Activated CD8-positive, alpha-beta T cell treated with anti-CD3 and anti-CD28 coated beads for 36 hours (primary cell): ENCODE data around the gene SNX18. TPM values are rescaled to one million over a fixed set of nuclear protein-coding genes. Genes with fewer than 3 reads are reported as not detected.

ENCODE experiments used
- ATAC-seq: fragments of 200-7000 bp; cut with Tn5 transposase; one replicate; pipeline ENCODE4 v1.10.0; 2021; ENCODE audit warnings: mild to moderate bottlenecking, moderate library complexity
- CTCF ChIA-PET: fragments of 350-600 bp; sonication (Branson Sonifier 250); formaldehyde crosslinking; loops from one replicate; lab custom pipeline; 2021; ENCODE audit warnings: antibody characterized with exemption; lab: Charles Lee
- POLR2A ChIA-PET: fragments of 350-600 bp; sonication (Branson Sonifier 250); formaldehyde crosslinking; loops from one replicate; lab custom pipeline; 2021; ENCODE audit warnings: antibody characterized with exemption; lab: Charles Lee
- DNase-seq: peaks from one replicate; pipeline ENCODE4 v3.0.0-alpha.2; 2020
- H3K27ac Mint-ChIP-seq: one replicate; pipeline ENCODE4 v1.8.0; 2021; ENCODE audit warnings: mild to moderate bottlenecking, mixed read lengths
- H3K27me3 Mint-ChIP-seq: one replicate; pipeline ENCODE4 v1.8.0; 2021; ENCODE audit warnings: mixed read lengths
- H3K36me3 Mint-ChIP-seq: one replicate; pipeline ENCODE4 v1.8.0; 2021; ENCODE audit warnings: low read depth, mixed read lengths
- H3K4me1 Mint-ChIP-seq: one replicate; pipeline ENCODE4 v1.8.0; 2021; ENCODE audit warnings: low read depth, mixed read lengths
- H3K4me3 Mint-ChIP-seq: one replicate; pipeline ENCODE4 v1.8.0; 2021; ENCODE audit warnings: mild to moderate bottlenecking, moderate library complexity, mixed read lengths
- H3K9me3 Mint-ChIP-seq: one replicate; pipeline ENCODE4 v1.8.0; 2021; ENCODE audit warnings: mixed read lengths
- CTCF ChIP-seq: fragments of 200-600 bp; IDR thresholded peaks from one replicate; pipeline ENCODE4 v1.8.0; 2022; ENCODE audit warnings: antibody characterized with exemption, mild to moderate bottlenecking
- intact Hi-C: fragments of 100-400 bp; cut with micrococcal nuclease; formaldehyde crosslinking; loops from one replicate; pipeline ENCODE4 v1.10.0; 2022
- total RNA-seq, 2 experiments: library from RNA; stranded (reverse); gene quantifications; one replicate each; pipeline ENCODE4 v1.2.3, GENCODE V29; 2021

The SNX18 gene
- total RNA-seq, 2 experiments from 2014 or later = 5.9 to 6.8 TPM

- no peak for TF ChIP-seq CTCF
- H3K4me3 Mint-ChIP-seq = no peak overlapping the region
- ChIA-PET POLR2A (no interaction called here), CTCF (no interaction called here)
- DNase-seq (no peak), ATAC-seq (no peak)
- no peaks in the 10 kb centered on the region for H3K27me3 Mint-ChIP-seq
- H3K4me1 Mint-ChIP-seq = no peaks in the 10 kb centered on the region
- peaks cover 7% of the 10 kb centered on the region for H3K36me3 Mint-ChIP-seq
- intact Hi-C loops = no loop called here
- H3K9me3 Mint-ChIP-seq = no peaks in the 10 kb centered on the region
- no peak overlapping the region for H3K27ac Mint-ChIP-seq
Measured at GRCh38 chr5:54552446-54552845, 34.9 kb downstream of the SNX18 start.

- TF ChIP-seq CTCF = no peak
- ATAC-seq (no peak), DNase-seq (no peak)
- ChIA-PET CTCF (interaction anchor here (1.2 to 1.5 kb wide), 2 partner anchors 10 to 314 kb away, joined by 3 to 4 read pairs; no protein-coding TSS in a partner anchor), POLR2A (no interaction called here)
- H3K27ac Mint-ChIP-seq = no peak overlapping the region
- no peak overlapping the region for H3K4me3 Mint-ChIP-seq
- no peaks in the 10 kb centered on the region for H3K4me1 Mint-ChIP-seq
- peaks cover 4% of the 10 kb centered on the region for H3K36me3 Mint-ChIP-seq
- H3K27me3 Mint-ChIP-seq = no peaks in the 10 kb centered on the region
- intact Hi-C loops = no loop called here
- no peaks in the 10 kb centered on the region for H3K9me3 Mint-ChIP-seq
Measured at GRCh38 chr5:54553659-54554207, 36.2 kb downstream of the SNX18 start.

- Mint-ChIP-seq H3K4me3 (no peak overlapping the region), H3K4me1 (no peaks in the 10 kb centered on the region), H3K27me3 (no peaks in the 10 kb centered on the region), H3K27ac (no peak overlapping the region), H3K36me3 (peaks cover 7% of the 10 kb centered on the region), H3K9me3 (peaks cover 8% of the 10 kb centered on the region)
- CTCF ChIA-PET = interaction anchor here (0.6 kb wide), 1 partner anchor 44 kb away, joined by 3 read pairs; no protein-coding TSS in a partner anchor
- TF ChIP-seq CTCF = no peak
- intact Hi-C loops = no loop called here
- no peak for DNase-seq
- ATAC-seq = no peak
- POLR2A ChIA-PET = no interaction called here
Measured at GRCh38 chr5:54556141-54556540, 38.6 kb downstream of the SNX18 start.

- DNase-seq (no peak), ATAC-seq (no peak)
- H3K27me3 Mint-ChIP-seq = no peaks in the 10 kb centered on the region
- ChIA-PET POLR2A (no interaction called here), CTCF (no interaction called here)
- H3K4me1 Mint-ChIP-seq = no peaks in the 10 kb centered on the region
- no peak overlapping the region for H3K4me3 Mint-ChIP-seq
- H3K27ac Mint-ChIP-seq = no peak overlapping the region
- intact Hi-C loops = no loop called here
- peaks cover 8% of the 10 kb centered on the region for H3K9me3 Mint-ChIP-seq
- peaks cover 3% of the 10 kb centered on the region for H3K36me3 Mint-ChIP-seq
- TF ChIP-seq CTCF = no peak
Measured at GRCh38 chr5:54558362-54558761, 40.8 kb downstream of the SNX18 start.

GRCh38 chr5:54561651-54562050, 44.1 kb downstream of the SNX18 start:
- no peak overlapping the region for H3K27ac Mint-ChIP-seq
- H3K9me3 Mint-ChIP-seq = peaks cover 8% of the 10 kb centered on the region
- no peaks in the 10 kb centered on the region for H3K27me3 Mint-ChIP-seq
- intact Hi-C loops = no loop called here
- ChIA-PET CTCF (no interaction called here), POLR2A (no interaction called here)
- TF ChIP-seq CTCF = no peak
- ATAC-seq = no peak
- H3K36me3 Mint-ChIP-seq = peaks cover 3% of the 10 kb centered on the region
- DNase-seq = no peak
- H3K4me3 Mint-ChIP-seq = no peak overlapping the region
- H3K4me1 Mint-ChIP-seq = no peaks in the 10 kb centered on the region
